SK-N-SH (cell line): ENCODE results near the gene CYB561D2. TPM values are rescaled to one million over a fixed set of nuclear protein-coding genes. Genes with fewer than 3 reads are reported as not detected.

Experiments used
- CTCF ChIA-PET: fragments of 300-600, 350-600 bp; formaldehyde crosslinking; extraction: SDS; loops from one replicate; lab custom pipeline; 2021; lab: Yijun Ruan, JAX
- POLR2A ChIA-PET: fragments of 350-600 bp; sonication (Branson Sonifier 250); formaldehyde crosslinking; extraction: SDS; loops from one replicate; lab custom pipeline; 2020; ENCODE audit warnings: antibody characterized with exemption, inconsistent platforms; lab: Yijun Ruan, JAX
- DNase-seq: peaks from one replicate; pipeline ENCODE4 v3.0.0; 2012
- H2AFZ ChIP-seq: fragments of 200-600 bp; sonication (generic); 2 replicates; pipeline ENCODE4 v1.8.1; 2016; ENCODE audit warnings: antibody characterized with exemption, mild to moderate bottlenecking, low read depth
- H3F3A ChIP-seq: fragments of 200-600 bp; sonication (generic); replicated peaks from 2 replicates; pipeline ENCODE3; 2016; ENCODE audit warnings: antibody characterized with exemption, mild to moderate bottlenecking; ENCODE audit not compliant: insufficient read depth
- H3K27ac ChIP-seq, 2 experiments: fragments of 200-500 bp in 1 of 2; fragments of 200-600 bp in 1 of 2; sonication (Bioruptor generic) in 1 of 2; sonication (generic), shearing (Covaris generic) in 1 of 2; 2 replicates each; pipeline versions ENCODE4 v1.5.1 to v1.6.1; 2014 to 2016; ENCODE audit warnings: low read depth in 2 of 2, inconsistent platforms in 1 of 2, low read length in 1 of 2, mild to moderate bottlenecking in 1 of 2, mixed read lengths in 1 of 2
- H3K27me3 ChIP-seq: fragments of 200-600 bp; sonication (generic), shearing (Covaris generic); 2 replicates; pipeline ENCODE4 v1.6.1; 2016; ENCODE audit warnings: mixed run types; ENCODE audit not compliant: insufficient read depth
- H3K36me3 ChIP-seq, 2 experiments: fragments of 200-500 bp in 1 of 2; fragments of 200-600 bp in 1 of 2; sonication (Bioruptor generic) in 1 of 2; sonication (generic) in 1 of 2; replicated peaks in 1 of 2; 2 replicates each; pipeline versions ENCODE3 to v1.5.1; 2014 to 2016; ENCODE audit warnings: low read length in 1 of 2, mild to moderate bottlenecking in 1 of 2; ENCODE audit not compliant: insufficient read depth in 2 of 2, control insufficient read depth in 1 of 2
- H3K4me1 ChIP-seq, 2 experiments: fragments of 200-500 bp in 1 of 2; fragments of 200-600 bp in 1 of 2; sonication (Bioruptor generic) in 1 of 2; sonication (generic), shearing (Covaris generic) in 1 of 2; 2 replicates each; pipeline versions ENCODE4 v1.5.1 to v1.6.1; 2014 to 2016; ENCODE audit warnings: low read depth in 1 of 2, low read length in 1 of 2, mixed run types in 1 of 2; ENCODE audit not compliant: insufficient read depth in 2 of 2, control insufficient read depth in 1 of 2
- H3K4me2 ChIP-seq: fragments of 200-600 bp; sonication (generic), shearing (Covaris generic); 2 replicates; pipeline ENCODE4 v1.6.1; 2017; ENCODE audit warnings: mixed run types
- H3K4me3 ChIP-seq, 2 experiments: fragments of 200-500 bp in 1 of 2; fragments of 200-600 bp in 1 of 2; sonication (Bioruptor generic) in 1 of 2; sonication (generic), shearing (Covaris generic) in 1 of 2; 2 replicates each; pipeline versions ENCODE4 v1.5.1 to v1.8.1; 2014 to 2016; ENCODE audit warnings: low read depth in 2 of 2, inconsistent platforms in 1 of 2, low read length in 1 of 2, mild to moderate bottlenecking in 1 of 2, mixed read lengths in 1 of 2, moderate library complexity in 1 of 2
- H3K79me2 ChIP-seq: fragments of 200-600 bp; sonication (generic); 2 replicates; pipeline ENCODE4 v1.8.1; 2017; ENCODE audit warnings: mild to moderate bottlenecking; ENCODE audit not compliant: insufficient read depth
- H3K9ac ChIP-seq: fragments of 200-600 bp; sonication (generic); 2 replicates; pipeline ENCODE4 v1.6.1; 2017; ENCODE audit warnings: mixed run types
- H3K9me2 ChIP-seq: fragments of 200-600 bp; sonication (generic); 2 replicates; pipeline ENCODE4 v1.6.1; 2017; ENCODE audit warnings: mixed run types
- H3K9me3 ChIP-seq: fragments of 200-600 bp; sonication (generic); 2 replicates; pipeline ENCODE4 v1.6.1; 2017; ENCODE audit warnings: mixed run types, mild to moderate bottlenecking, moderate library complexity
- H4K20me1 ChIP-seq: fragments of 200-600 bp; sonication (generic); 2 replicates; pipeline ENCODE4 v1.6.1; 2017; ENCODE audit warnings: mild to moderate bottlenecking, mixed run types; ENCODE audit not compliant: insufficient read depth
- CHD2 ChIP-seq: fragments of 150-350 bp; IDR thresholded peaks from 2 replicates; pipeline ENCODE4 v1.6.1; 2018; ENCODE audit warnings: low read length; ENCODE audit not compliant: partially characterized antibody
- ELF1 ChIP-seq: IDR thresholded peaks from 2 replicates; pipeline ENCODE4 v1.4.0; 2012
- EZH2phosphoT487 ChIP-seq: fragments of 200-600 bp; sonication (generic); IDR thresholded peaks from 2 replicates; pipeline ENCODE4 v1.6.1; 2017; ENCODE audit warnings: low read depth, mixed run types, mild to moderate bottlenecking, antibody characterized with exemption, moderate library complexity, borderline replicate concordance
- FOXM1 ChIP-seq: IDR thresholded peaks from 2 replicates; pipeline ENCODE4 v1.4.0; 2012; ENCODE audit warnings: low read depth, mild to moderate bottlenecking
- GABPA ChIP-seq: IDR thresholded peaks from 2 replicates; pipeline ENCODE4 v1.4.0; 2012; ENCODE audit warnings: low read depth, mild to moderate bottlenecking
- GATA2 ChIP-seq: sonication (generic); formaldehyde crosslinking; IDR thresholded peaks from 2 replicates; pipeline ENCODE4 v1.5.0; 2020; ENCODE audit warnings: mild to moderate bottlenecking, missing genetic modification reagents
- MEF2A ChIP-seq: IDR thresholded peaks from 2 replicates; pipeline ENCODE4 v1.4.0; 2012; ENCODE audit warnings: low read depth, borderline replicate concordance
- MXI1 ChIP-seq: IDR thresholded peaks from 2 replicates; pipeline ENCODE4 v1.6.1; 2012; ENCODE audit warnings: mild to moderate bottlenecking, low read depth, low read length, improper control_type of control experiment
- NFIC ChIP-seq: IDR thresholded peaks from 2 replicates; pipeline ENCODE4 v1.4.0; 2012; ENCODE audit warnings: borderline replicate concordance
- RAD21 ChIP-seq: IDR thresholded peaks from 2 replicates; pipeline ENCODE4 v1.6.1; 2012; ENCODE audit warnings: mild to moderate bottlenecking, low read length
- RCOR1 ChIP-seq: fragments of 150-350 bp; IDR thresholded peaks from 2 replicates; pipeline ENCODE4 v1.6.1; 2017; ENCODE audit warnings: antibody characterized with exemption, low read length
- RFX5 ChIP-seq: IDR thresholded peaks from 2 replicates; pipeline ENCODE4 v1.6.1; 2012; ENCODE audit warnings: mild to moderate bottlenecking, improper control_type of control experiment, low read length
- TCF12 ChIP-seq: IDR thresholded peaks from 2 replicates; pipeline ENCODE4 v1.4.0; 2012
- whole genome bisulfite sequencing: methylation state at CpG from one replicate; pipeline ENCODE4 v1.1.6; 2017; ENCODE audit warnings: low lambda C conversion rate; 5-methylcytosine and 5-hydroxymethylcytosine counted together
- polyA plus RNA-seq, 3 experiments: library from polyadenylated mRNA; depleted of rRNA; stranded (reverse); fragments of >200 nt; gene quantifications; 2 replicates each; pipeline ENCODE4 v1.2.3, GENCODE V29; 2012
- TF ChIP-seq, protein P1 (sequence below): fragments of 150-350 bp; IDR thresholded peaks from 2 replicates; pipeline ENCODE4 v1.6.1; 2016; ENCODE audit warnings: mild to moderate bottlenecking, low read depth, low read length
- TF ChIP-seq, protein P2 (sequence below): fragments of 200-600 bp; sonication (generic); IDR thresholded peaks from 2 replicates; pipeline ENCODE4 v1.6.1; 2017; ENCODE audit warnings: antibody characterized with exemption, mild to moderate bottlenecking, moderate library complexity
- TF ChIP-seq, protein P3 (sequence below): IDR thresholded peaks from 2 replicates; pipeline ENCODE4; 2012
- TF ChIP-seq, protein P4 (sequence below): IDR thresholded peaks from 2 replicates; pipeline ENCODE4 v1.6.1; 2012; ENCODE audit warnings: mild to moderate bottlenecking, low read depth, low read length, moderate library complexity
- TF ChIP-seq, protein P5 (sequence below): IDR thresholded peaks from 2 replicates; pipeline ENCODE4 v1.4.0; 2012; ENCODE audit warnings: low read depth, borderline replicate concordance

CYB561D2 gene
- polyA plus RNA-seq, 1 of the 3 experiments (the other 2 are of a cell fraction) = 40.7 TPM

DNA sequence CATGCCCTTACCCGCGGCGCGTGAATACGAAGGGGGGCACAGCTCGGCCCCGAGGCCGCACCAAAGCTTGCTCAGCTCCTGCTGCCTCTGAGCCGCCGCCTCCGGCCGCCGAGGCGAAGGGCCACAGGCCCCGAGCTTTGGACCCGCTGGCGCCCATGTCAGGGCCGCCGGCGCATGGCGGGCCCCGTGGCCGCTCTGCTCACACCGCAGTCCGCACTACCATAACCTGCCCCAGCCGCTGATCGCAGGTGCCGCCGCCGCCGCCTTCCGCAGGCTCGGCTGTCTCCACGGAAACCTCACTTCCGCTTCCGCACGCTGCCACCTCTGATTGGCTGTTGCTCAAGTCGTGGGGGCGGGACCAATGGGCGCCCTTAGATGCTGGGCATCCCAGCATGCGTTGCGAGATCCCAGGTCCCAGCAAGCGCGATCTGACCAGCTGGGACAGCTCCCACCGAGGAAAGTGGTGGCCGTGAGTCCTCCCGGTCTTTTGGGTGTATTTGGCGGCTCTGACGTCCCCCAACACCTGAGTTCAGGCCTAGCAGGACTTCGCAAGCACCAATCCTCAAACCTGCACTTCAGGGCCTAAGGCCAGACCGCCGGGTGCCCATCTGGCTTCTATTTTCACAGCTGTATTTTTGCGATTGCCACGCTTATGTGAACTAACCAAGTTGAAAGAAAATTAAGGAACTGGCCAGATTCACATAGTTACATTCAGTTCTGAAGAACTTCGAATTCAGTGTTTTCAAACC lies 22.5 kb upstream of the CYB561D2 start, which contains the start of gene TUSC2 (continued):
- TF ChIP-seq, protein P1, sequence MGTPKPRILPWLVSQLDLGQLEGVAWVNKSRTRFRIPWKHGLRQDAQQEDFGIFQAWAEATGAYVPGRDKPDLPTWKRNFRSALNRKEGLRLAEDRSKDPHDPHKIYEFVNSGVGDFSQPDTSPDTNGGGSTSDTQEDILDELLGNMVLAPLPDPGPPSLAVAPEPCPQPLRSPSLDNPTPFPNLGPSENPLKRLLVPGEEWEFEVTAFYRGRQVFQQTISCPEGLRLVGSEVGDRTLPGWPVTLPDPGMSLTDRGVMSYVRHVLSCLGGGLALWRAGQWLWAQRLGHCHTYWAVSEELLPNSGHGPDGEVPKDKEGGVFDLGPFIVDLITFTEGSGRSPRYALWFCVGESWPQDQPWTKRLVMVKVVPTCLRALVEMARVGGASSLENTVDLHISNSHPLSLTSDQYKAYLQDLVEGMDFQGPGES = peak; percentile 37; the same call in 1 of the 2 replicates
- no peak for TF ChIP-seq NFIC
- TF ChIP-seq RFX5 = no peak
- peak; percentile 69 for TF ChIP-seq CHD2
- TF ChIP-seq RAD21 = no peak
- TF ChIP-seq GATA2 = no peak
- no peak for TF ChIP-seq FOXM1
- peak; percentile 77; the same call in 1 of the 2 replicates for TF ChIP-seq MXI1
- no peak for TF ChIP-seq TCF12
- TF ChIP-seq EZH2phosphoT487 = no peak
- TF ChIP-seq MEF2A = no peak
- TF ChIP-seq, protein P2, sequence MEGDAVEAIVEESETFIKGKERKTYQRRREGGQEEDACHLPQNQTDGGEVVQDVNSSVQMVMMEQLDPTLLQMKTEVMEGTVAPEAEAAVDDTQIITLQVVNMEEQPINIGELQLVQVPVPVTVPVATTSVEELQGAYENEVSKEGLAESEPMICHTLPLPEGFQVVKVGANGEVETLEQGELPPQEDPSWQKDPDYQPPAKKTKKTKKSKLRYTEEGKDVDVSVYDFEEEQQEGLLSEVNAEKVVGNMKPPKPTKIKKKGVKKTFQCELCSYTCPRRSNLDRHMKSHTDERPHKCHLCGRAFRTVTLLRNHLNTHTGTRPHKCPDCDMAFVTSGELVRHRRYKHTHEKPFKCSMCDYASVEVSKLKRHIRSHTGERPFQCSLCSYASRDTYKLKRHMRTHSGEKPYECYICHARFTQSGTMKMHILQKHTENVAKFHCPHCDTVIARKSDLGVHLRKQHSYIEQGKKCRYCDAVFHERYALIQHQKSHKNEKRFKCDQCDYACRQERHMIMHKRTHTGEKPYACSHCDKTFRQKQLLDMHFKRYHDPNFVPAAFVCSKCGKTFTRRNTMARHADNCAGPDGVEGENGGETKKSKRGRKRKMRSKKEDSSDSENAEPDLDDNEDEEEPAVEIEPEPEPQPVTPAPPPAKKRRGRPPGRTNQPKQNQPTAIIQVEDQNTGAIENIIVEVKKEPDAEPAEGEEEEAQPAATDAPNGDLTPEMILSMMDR = no peak
- TF ChIP-seq, protein P3, sequence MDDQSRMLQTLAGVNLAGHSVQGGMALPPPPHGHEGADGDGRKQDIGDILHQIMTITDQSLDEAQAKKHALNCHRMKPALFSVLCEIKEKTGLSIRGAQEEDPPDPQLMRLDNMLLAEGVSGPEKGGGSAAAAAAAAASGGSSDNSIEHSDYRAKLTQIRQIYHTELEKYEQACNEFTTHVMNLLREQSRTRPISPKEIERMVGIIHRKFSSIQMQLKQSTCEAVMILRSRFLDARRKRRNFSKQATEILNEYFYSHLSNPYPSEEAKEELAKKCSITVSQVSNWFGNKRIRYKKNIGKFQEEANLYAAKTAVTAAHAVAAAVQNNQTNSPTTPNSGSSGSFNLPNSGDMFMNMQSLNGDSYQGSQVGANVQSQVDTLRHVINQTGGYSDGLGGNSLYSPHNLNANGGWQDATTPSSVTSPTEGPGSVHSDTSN = peak; percentile 60
- peak; percentile 90 for TF ChIP-seq ELF1
- TF ChIP-seq RCOR1 = no peak

DNA sequence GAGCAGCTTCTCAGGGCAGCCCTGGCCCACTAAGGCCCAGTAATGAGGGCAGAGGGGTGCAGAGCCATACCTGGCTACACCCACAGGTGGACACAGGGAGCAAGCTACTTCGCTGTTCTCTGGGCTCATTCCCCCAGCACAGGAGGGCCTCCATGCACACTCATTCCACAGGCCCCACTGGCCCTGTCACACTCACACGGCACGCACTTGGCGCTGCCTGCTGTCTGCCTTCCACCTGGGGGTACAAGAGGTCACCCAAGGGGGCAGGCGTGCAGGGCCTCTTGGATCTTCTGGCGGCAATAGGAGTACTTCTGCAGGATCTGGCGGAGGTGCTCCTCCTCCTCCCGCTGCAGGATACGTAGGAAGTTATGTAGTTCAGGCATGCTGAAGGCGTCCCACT lies 20.3 kb upstream of the CYB561D2 start:
- TF ChIP-seq RFX5 (no peak), TCF12 (no peak), GABPA (no peak)
- TF ChIP-seq, protein P4, sequence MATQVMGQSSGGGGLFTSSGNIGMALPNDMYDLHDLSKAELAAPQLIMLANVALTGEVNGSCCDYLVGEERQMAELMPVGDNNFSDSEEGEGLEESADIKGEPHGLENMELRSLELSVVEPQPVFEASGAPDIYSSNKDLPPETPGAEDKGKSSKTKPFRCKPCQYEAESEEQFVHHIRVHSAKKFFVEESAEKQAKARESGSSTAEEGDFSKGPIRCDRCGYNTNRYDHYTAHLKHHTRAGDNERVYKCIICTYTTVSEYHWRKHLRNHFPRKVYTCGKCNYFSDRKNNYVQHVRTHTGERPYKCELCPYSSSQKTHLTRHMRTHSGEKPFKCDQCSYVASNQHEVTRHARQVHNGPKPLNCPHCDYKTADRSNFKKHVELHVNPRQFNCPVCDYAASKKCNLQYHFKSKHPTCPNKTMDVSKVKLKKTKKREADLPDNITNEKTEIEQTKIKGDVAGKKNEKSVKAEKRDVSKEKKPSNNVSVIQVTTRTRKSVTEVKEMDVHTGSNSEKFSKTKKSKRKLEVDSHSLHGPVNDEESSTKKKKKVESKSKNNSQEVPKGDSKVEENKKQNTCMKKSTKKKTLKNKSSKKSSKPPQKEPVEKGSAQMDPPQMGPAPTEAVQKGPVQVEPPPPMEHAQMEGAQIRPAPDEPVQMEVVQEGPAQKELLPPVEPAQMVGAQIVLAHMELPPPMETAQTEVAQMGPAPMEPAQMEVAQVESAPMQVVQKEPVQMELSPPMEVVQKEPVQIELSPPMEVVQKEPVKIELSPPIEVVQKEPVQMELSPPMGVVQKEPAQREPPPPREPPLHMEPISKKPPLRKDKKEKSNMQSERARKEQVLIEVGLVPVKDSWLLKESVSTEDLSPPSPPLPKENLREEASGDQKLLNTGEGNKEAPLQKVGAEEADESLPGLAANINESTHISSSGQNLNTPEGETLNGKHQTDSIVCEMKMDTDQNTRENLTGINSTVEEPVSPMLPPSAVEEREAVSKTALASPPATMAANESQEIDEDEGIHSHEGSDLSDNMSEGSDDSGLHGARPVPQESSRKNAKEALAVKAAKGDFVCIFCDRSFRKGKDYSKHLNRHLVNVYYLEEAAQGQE = no peak
- TF ChIP-seq, protein P5, sequence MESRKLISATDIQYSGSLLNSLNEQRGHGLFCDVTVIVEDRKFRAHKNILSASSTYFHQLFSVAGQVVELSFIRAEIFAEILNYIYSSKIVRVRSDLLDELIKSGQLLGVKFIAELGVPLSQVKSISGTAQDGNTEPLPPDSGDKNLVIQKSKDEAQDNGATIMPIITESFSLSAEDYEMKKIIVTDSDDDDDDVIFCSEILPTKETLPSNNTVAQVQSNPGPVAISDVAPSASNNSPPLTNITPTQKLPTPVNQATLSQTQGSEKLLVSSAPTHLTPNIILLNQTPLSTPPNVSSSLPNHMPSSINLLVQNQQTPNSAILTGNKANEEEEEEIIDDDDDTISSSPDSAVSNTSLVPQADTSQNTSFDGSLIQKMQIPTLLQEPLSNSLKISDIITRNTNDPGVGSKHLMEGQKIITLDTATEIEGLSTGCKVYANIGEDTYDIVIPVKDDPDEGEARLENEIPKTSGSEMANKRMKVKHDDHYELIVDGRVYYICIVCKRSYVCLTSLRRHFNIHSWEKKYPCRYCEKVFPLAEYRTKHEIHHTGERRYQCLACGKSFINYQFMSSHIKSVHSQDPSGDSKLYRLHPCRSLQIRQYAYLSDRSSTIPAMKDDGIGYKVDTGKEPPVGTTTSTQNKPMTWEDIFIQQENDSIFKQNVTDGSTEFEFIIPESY = no peak
- Histone ChIP-seq H4K20me1 (peaks cover 10% of the 10 kb centered on the region; the same call in 1 of the 2 replicates), H3K4me2 (no peak overlapping the region), H3F3A (peaks cover 30% of the 10 kb centered on the region), H3K9me3 (no peaks in the 10 kb centered on the region), H3K79me2 (peaks cover 71% of the 10 kb centered on the region), H3K9ac (no peak overlapping the region), H3K27ac (no peak overlapping the region), H3K36me3 (peaks cover 10 to 37% of the 10 kb centered on the region in 2 experiments), H3K27me3 (no peaks in the 10 kb centered on the region), H2AFZ (no peak overlapping the region), H3K4me3 (no peak overlapping the region), H3K9me2 (no peaks in the 10 kb centered on the region), H3K4me1 (peaks cover 5 to 25% of the 10 kb centered on the region in 2 experiments; a peak in 3 of 4 replicates)
- no peak for DNase-seq
- WGBS = 89% methylated on average over 4 of the region's 10 CpGs
- ChIA-PET CTCF (no interaction called here), POLR2A (no interaction called here)
